Ramos (cell line): Measurements from ENCODE around the gene TMCO6.
"Not testable (repeated sequence)": the region's sequence is repeated elsewhere in the genome, so short reads cannot be mapped to it uniquely, and the experiment has no call there.

Source experiments
- in situ Hi-C: fragments of 300-500 bp; cut with MboI; formaldehyde crosslinking; loops from one replicate; pipeline ENCODE4 v1.14.3; 2022; ENCODE audit warnings: low sequenced_read_pairs; ENCODE audit not compliant: unreplicated experiment

The TMCO6 gene

DNA sequence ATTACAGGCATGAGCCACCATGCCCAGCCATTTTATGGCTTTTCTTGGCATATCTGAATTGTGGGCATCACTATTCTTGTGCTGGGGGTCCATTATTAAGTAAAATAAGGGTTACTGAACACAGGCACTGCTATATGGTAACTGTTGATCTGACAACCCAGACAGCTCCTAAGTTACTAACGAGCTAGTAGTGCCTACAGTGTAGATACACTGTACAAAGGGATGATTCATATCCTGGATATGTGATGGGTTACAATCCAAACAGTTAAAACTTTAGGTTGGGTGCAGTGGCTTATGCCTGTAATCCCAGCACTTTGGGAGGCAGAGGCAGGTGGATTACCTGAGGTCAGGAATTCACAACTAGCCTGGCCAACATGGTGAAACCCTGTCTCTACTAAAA lies 10.5 kb upstream of the TMCO6 start:
- in situ Hi-C loops: no loop called here

DNA sequence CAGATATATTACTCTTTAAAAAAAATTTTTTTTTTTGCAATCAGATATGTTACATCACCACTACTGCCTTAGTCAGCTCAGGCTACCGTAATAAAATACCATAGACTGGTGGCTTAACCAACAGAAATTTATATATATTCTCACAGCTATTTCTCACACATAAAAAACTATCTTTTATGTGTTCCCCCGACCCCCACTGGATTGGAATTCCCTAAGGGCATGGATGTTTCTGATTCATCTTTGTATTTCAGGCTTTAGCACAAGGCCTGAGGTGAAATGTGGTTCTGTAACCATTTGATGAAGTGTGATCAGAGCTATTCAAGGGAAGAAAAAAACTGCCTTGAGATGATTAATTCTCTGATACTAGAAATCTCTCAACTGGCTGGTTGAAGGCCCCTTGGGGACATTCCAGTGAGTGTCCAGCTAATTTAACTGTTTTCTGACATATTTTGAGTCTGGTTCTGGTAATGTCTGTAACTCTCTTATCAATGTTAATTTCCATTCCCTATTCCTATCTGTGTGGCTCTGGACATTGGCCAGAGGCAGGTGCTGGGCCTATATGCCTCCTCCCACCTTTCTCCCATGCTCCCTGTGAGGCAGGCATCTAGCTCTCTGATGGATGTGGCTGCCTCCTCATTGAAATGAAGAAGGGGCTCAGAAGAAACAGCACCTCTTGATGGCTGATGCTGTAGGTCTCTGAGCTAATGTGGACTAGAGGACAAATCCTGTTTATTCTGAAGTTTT lies 8.8 kb upstream of the TMCO6 start:
- in situ Hi-C loops: loop anchor here (10.0 kb wide), 1 partner anchor 266 kb away; the partner anchor contains the start of gene SLC4A9

DNA sequence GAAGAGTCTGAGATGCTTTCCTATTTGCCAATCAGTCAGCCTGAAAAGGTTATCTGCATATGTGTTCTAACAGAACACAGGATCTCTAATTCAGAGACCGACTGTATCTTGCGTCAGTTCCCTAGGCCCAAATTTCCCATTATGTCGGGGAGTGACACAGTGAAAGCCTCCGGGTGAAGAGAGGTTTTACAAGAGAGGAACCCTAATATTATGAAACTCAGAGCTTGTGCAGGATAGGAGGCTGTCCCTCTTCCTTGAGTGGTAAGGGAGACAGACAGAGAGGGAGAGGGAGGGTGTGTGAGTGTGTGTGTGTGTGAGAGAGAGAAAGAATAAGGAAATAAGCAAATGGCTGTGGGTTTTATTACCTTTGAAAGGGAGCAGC lies 8.2 kb upstream of the TMCO6 start:
- in situ Hi-C loops: loop anchor here (10.0 kb wide), 1 partner anchor 266 kb away; the partner anchor contains the start of gene SLC4A9

DNA sequence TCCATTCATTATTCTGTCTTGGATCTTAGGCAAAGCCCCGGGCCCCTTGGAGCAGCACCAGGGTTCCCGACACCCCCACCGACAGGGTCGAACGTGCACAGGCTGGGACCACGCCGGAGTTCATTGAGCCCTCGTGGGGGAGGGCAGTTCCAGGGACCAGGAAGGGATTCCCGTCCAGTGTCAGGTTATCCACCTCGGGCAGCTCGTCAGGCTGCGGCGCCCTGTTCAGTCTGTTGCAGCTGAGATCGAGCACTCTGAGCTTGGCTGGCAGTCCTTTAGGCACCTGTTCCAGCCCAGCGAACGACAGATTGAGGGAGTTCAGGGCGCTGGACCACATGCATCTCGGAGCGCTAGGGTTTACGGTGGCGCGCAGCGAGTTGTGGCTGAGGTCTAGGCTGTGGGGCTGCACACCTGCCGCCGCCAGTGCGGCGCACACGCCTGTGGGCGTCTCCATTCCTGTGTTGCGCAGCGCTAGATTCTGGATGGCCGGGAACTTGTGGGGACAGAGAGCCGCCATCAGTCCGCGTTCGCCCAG lies 7.4 kb upstream of the TMCO6 start:
- in situ Hi-C loops: loop anchor here (10.0 kb wide), 1 partner anchor 267 kb away; the partner anchor contains the start of gene SLC4A9

DNA sequence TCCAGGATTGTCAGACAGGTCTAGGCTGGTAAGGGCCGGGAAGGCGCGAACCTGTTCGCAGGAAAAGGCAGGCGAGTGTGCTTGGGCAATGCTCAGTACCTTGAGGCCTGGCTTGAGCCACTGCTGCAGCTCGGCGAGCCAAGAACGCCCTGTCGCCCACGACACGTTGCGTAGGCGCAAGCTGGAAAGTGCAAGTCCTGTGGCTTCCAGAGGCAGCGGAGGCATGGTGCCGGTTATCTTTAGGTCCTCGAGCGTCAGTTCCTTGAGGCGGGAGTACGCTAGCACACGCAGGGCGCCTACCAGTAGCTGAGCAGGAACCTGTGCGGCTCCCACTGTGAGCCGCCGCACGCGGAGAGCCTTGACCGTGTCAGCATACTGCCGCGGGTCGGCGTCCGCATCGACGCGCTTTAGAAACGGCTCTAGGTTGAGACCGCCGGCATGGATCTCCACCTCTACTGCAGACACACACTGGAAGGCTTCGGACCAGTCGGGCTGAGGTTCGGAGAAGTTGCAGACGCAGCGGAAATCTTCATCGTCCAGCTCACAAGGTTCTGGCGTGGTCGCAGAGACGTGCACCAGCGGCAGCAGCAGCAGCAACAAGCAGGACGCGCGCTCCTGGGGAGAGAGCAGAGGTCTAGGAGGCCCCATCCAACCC lies 6.8 kb upstream of the TMCO6 start:
- in situ Hi-C loops: loop anchor here (10.0 kb wide), 1 partner anchor 268 kb away; the partner anchor contains the start of gene SLC4A9

DNA sequence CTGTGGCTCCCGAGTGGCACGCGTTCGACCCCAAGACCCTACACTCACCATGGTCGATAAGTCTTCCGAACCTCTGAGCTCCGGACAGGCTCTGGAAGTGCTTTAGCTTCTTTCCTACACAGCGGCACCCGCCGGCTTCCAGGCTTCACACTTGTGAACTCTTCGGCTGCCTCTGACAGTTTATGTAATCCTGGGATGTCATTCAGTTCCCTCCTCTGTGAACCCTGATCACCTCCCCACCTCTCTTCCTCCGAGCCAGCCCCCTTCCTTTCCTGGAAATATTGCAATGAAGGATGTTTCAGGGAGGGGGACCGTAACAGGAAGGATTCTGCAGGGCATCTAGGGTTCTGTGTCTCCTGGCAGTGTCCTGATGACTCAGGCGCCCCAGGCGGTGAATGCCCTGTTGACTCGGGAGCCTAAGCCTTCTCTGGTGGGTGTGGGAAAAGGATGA lies 6.2 kb upstream of the TMCO6 start, which contains the start of gene CD14:
CD14 (minus strand) TSS at position 155 of the 451 bp plus-strand sequence; CDS start at position 51, 104 bp downstream.
- in situ Hi-C loops: loop anchor here (10.0 kb wide), 1 partner anchor 268 kb away; the partner anchor contains the start of gene SLC4A9

DNA sequence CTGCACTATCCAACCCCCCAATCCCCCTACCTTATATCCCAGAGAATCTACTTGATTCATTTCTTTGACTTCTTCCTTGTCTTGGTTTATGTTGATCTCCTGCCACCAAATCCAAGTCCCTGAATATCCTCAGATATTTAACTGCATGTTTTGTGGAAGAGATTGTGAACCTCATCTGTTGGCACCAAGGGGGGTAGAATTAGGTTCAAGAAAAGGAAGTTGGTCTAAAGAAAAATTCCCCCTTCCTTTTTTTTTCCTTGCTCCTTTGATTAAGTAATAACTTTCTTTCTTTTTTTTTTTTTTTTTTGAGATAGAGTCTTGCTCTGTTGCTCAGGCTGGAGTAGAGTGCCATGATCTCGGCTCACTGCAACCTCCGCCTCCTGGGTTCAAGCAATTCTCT lies 5.8 kb upstream of the TMCO6 start:
- in situ Hi-C loops: loop anchor here (10.0 kb wide), 1 partner anchor 269 kb away; the partner anchor contains the start of gene SLC4A9

DNA sequence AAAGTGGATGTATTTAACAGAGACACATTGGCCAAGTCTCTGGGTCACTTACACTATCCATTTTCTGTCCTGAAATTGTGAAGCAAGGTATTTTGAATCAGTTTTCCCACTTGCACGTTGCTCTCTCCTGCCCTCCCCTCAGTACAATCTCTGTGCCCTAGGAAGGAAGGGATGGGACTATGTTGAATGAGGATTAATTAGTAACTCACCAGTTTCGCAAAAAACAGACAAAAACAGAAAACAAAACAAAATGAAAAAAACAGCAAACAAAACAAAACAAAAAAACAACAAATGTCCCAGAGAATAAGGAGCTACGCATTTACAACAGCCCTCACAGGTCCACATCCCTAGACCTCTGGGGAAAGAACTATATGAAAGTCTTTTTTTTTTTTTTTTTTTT lies 5.1 kb upstream of the TMCO6 start:
- in situ Hi-C loops: loop anchor here (10.0 kb wide), 1 partner anchor 269 kb away; the partner anchor contains the start of gene SLC4A9

DNA sequence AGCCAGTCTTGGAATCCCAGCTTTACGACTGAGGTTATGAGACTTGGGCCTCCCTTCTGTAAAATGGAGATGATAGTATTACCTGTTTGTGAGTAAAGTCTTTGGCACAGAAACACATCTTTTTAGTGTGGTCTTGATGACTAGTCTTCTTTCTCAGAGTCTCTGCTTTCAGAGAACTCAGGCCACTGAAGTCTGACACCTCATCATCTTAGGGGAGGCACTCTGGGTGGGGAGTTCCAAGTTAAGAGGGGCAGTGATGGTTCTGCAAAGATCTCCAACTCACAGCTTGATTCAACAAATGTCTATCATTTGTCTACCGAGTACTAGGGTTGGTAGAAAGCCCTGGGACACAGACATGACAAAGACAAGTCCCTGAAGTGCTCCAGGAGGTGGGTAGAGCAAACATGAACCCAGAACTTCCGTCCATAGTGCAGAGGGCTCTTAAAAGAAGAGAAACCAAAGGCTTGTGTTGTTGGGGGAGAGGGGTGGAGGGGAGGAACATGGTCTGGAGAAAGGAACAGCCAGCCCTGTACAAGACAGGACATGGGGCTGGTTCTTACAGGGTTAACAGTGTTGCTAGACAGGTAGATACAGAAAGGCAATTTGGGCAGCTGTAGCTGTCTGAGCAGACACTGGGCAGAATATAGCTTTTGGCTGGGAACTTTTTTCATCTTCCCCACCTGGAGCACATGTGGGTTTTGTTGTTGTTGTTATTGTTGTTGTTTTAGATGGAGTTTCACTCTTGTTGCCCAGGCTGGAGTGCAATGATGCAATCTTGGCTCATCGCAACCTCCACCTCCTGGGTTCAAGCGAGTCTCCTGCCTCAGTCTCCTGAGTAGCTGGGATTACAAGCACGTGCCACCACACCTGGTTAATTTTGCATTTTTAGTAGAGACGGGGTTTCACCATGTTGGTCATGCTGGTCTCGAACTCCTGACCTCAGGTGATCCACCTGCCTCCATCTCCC lies 3.7 kb upstream of the TMCO6 start:
- in situ Hi-C loops: loop anchor here (10.0 kb wide), 1 partner anchor 271 kb away; the partner anchor contains the start of gene SLC4A9

DNA sequence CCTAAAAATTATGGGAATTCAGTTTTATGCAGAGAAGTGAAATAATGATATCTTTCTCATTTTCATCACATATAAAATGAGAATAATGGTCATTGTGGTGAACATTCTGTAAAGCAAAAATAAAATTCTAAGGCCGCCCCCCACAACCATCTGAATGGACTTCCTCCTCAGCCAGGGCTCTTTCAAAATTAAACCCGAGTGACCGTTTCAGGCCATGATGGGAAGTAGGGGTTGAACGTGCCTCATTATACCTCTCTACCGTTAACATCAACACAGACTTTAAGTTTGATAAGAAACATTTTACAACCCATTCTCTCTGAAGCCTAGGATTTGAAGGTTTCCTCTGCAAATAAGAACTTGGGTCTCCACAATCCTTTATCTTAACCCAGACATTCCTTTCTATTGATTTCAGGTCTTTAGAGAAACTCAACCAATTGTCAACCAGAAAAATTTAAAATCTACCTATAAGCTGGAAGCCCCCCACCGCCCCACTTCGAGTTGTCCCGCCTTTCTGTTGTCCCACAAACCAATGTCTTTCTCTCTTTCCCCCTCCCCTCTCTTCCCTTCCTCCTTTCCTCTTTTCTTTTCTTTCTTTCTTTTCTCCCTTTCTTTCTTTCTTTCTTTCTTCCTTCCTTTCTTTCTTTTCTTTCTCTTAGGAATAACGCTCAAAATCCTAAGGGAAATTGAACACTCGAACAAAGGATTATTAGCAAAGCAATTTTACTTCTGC lies 1.7 kb upstream of the TMCO6 start:
- in situ Hi-C loops: loop anchor here (10.0 kb wide), 1 partner anchor 273 kb away; the partner anchor contains the start of gene SLC4A9

DNA sequence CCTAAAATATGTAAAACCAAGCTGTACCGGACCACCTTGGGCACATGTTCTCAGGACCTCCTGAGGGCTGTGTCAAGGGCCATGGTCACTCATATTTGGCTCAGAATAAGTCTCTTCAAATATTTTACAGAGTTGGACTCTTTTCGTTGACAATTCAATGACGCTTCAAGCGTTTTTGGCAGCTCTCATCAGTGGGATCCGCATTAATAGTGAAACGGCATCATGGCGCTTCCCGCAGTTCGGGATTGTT lies 428 bp upstream of the TMCO6 start:
- in situ Hi-C loops: loop anchor here (10.0 kb wide), 1 partner anchor 274 kb away; the partner anchor contains the start of gene SLC4A9

DNA sequence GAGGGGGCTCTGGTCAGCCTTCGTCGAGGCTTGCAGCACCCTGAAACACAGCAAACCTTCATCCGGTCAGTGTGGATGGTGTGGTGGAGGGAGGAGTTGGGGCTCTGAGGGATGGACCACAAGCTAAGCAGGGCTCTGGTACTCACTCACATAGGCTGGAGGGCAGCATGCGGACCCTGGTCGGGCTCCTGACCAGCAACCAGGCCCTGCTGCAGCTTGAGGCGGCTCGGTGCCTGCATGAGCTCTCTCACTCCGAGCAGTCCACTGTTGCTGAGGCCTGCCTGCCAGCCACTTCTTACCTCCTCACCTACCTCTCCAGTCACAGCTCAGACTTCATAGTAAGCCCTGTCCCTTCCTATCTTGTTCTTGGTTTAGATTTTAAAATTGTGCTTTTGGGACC lies 2.5 kb downstream of the TMCO6 start:
- in situ Hi-C loops: no loop called here

DNA sequence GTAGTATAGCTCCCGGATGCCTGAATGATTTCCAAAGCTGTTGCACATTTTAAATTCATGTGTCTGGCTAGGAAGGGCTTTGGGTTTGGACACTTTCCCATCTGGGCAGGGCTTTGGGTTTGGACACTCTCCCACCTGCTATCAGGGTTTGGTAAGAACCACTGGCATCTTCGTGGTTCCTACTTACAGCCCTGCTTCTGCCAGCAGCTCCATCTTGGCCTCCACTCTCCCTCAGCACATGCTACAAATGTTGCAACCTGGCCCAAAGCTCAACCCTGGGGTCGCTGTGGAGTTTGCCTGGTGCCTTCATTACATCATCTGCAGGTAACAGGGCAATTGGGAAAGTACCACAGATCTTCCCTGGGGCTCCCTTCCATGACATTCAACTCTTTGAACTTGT lies 3.5 kb downstream of the TMCO6 start:
- in situ Hi-C loops: no loop called here

DNA sequence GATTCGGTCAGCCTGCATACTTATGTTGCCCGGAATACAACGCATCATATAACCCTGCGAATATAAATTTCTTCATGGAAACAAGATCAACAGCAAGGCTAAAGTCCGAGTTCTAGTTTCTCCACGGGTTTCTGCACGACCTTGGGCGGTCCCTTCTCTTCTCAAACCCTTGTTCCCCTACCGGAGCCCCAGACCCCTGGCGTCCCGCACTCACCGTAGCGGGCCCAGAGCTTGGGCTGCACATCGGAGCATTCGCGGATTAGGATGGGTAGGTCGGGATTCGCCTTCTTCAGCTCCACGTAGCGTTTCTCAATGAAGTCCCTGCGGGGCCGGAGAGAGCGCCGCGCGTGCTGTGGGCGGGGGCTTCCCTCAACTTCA lies 7.8 kb downstream of the TMCO6 start:
- in situ Hi-C loops: no loop called here

DNA sequence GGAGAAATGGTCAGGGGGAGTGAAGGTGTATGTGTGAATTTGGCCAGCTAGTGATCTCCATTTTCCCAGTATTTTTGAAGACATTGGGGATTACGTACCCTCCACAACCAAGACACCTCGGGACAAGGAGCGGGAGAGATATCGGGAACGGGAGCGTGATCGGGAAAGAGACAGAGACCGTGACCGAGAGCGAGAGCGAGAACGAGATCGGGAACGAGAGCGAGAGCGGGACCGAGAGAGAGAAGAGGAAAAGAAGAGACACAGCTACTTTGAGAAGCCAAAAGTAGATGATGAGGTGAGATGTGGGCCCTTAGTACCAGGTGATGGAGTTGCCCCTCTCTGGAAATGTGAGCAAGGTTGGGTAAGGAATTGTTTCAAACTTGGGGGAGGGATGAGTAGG lies 19.6 kb downstream of the TMCO6 start:
- in situ Hi-C loops: no loop called here

DNA sequence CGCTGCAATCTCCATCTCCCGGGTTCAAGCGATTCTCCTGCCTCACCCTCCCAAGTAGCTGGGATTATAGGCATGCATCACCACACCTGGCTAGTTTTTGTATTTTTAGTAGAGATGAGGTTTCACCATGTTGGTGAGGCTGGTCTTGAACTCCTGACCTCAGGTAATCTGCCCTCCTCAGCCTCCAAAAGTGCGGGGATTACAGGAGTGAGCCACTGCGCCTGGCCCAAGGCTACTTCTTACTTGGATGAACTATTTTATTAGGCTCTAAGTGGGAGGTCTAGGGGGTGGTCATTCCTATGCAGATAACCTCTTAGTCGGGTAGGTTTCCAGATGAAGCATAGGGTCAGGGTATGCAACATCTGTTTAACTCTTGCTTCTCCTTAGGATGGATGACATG lies 21.1 kb downstream of the TMCO6 start:
- in situ Hi-C loops: not testable (repeated sequence)

DNA sequence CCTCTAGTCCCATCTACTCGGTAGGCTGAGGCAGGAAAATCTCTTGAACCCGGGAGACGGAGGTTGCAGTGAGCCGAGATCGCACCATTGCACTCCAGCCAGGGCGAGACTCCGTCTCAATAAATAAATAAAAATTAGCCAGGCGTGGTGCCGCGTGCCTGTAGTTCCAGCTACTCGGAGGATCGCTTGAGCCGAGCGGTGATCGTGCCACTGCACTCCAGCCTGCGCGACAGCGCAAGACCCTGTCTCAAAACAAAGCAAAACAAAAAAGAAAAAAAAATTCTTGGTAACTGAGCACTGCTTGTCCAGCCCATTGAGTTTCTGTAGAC lies 24.7 kb downstream of the TMCO6 start:
- in situ Hi-C loops: no loop called here

DNA sequence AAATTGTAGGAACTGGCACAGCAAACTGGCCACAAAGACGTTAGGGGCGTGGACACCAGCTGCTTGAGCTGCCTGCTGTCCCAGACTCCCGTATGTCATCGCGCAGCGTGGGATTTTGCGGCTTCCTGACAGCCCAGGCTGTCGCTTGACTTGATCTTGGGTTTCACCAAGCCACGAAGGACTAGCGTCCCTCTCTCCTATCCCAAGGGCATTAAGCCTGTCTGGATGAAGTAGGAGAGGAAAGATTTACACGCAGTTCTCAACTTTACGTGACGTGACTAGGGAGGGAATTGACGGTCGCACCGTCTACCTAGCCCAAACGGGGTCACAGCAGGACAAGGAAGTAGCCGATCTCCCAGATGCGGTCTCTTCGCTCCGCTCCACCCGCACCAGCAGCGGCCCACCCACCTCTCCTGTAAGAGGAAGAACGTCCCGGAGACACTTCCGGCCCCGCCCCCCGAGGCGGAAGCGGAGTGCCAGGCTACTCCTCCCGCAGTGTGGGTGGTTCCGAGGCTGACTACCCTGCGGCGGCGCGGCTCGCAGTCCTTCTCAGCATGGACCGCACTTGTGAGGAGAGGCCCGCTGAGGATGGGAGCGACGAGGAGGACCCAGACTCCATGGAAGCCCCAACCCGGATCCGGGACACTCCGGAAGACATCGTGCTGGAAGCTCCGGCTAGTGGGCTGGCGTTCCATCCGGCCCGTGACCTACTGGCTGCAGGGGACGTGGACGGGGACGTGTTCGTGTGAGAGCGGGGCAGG lies 25.3 kb downstream of the TMCO6 start, which contains the start of gene WDR55:
WDR55 (plus strand) TSS at position 546 of the 761 bp plus-strand sequence; CDS start at position 555, 9 bp downstream.
- in situ Hi-C loops: no loop called here

DNA sequence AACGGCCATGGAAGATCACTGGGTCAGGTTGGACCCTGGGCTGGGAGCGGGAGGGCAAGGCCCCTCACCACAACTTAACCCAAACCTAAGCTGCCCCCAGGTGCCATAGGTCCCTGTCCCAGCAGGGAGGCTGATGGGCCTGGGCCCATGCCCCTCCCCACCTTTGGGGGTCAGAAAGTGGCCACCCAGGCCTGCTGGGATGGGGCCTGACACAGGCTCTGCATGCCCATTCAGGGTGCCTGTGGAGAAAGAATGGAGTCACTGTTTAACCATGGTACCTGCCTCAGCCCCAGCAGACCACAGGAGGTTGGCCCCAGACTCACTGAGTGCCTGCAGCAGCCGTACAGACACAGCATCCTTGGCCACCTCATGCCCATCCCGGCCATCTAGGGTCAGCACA lies 31.8 kb downstream of the TMCO6 start:
- in situ Hi-C loops: not testable (repeated sequence)
